LNCAP (cell line): Measurements from ENCODE around the gene ANKRD13B.

Experiments
- CTCF ChIP-seq: fragments of 450-650 bp; IDR thresholded peaks from 2 replicates; pipeline ENCODE4 v1.5.1; 2017; ENCODE audit warnings: mild to moderate bottlenecking

The ANKRD13B gene

GRCh38 chr17:29661213-29661612 lies 68.3 kb downstream of the ANKRD13B start:
- TF ChIP-seq CTCF, result no peak

GRCh38 chr17:29663155-29663554 lies 70.2 kb downstream of the ANKRD13B start:
- TF ChIP-seq CTCF, result no peak
